Measurements from ENCODE around the gene CTRL. TPM values are rescaled to one million over a fixed set of nuclear protein-coding genes. Genes with fewer than 3 reads are reported as not detected.

CTRL gene
- total RNA-seq, 2 donors from 2014 or later, result 0.66 to 2.3 TPM

GRCh38 chr16:67969254-67970039 lies 37.8 kb upstream of the CTRL start:
- Mint-ChIP-seq H3K27ac (peak overlapping the region; percentile 75), H3K4me3 (peak overlapping the region; percentile 81), H3K36me3 (ENCODE audit: low read depth) (no peaks in the 10 kb centered on the region), H3K27me3 (ENCODE audit: insufficient read depth) (peaks cover 15% of the 10 kb centered on the region), H3K9me3 (no peaks in the 10 kb centered on the region), H3K4me1 (peaks cover 21% of the 10 kb centered on the region)
- TF ChIP-seq, protein P1, sequence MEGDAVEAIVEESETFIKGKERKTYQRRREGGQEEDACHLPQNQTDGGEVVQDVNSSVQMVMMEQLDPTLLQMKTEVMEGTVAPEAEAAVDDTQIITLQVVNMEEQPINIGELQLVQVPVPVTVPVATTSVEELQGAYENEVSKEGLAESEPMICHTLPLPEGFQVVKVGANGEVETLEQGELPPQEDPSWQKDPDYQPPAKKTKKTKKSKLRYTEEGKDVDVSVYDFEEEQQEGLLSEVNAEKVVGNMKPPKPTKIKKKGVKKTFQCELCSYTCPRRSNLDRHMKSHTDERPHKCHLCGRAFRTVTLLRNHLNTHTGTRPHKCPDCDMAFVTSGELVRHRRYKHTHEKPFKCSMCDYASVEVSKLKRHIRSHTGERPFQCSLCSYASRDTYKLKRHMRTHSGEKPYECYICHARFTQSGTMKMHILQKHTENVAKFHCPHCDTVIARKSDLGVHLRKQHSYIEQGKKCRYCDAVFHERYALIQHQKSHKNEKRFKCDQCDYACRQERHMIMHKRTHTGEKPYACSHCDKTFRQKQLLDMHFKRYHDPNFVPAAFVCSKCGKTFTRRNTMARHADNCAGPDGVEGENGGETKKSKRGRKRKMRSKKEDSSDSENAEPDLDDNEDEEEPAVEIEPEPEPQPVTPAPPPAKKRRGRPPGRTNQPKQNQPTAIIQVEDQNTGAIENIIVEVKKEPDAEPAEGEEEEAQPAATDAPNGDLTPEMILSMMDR (conservative IDR thresholded peaks at IDR 0.05), result peak; percentile 10
- 72 to 86% methylated on average over 26 to 38 of the region's 40 CpGs for WGBS, 2 experiments (ENCODE audit: insufficient coverage in 1 of 2, insufficient read length in 1 of 2)
- no peak overlapping the region for H3K9ac ChIP-seq (ENCODE audit: extremely low read depth, low read length, poor library complexity, severe bottlenecking)
- DNase-seq, result peak; percentile 90
- H3K9me3 ChIP-seq (ENCODE audit: control insufficient read depth, low read length), result no peaks in the 10 kb centered on the region
- no peak overlapping the region for H3K4me3 ChIP-seq (ENCODE audit: low read length)
- H3K27me3 ChIP-seq (ENCODE audit: control insufficient read depth, insufficient read depth, low read length, poor library complexity, severe bottlenecking), result no peaks in the 10 kb centered on the region
- H3K27ac ChIP-seq (ENCODE audit: low read depth, low read length), result no peak overlapping the region
- peaks cover 15% of the 10 kb centered on the region for H3K4me1 ChIP-seq (ENCODE audit: control insufficient read depth, insufficient read depth, low read length)
- H3K36me3 ChIP-seq (ENCODE audit: control insufficient read depth, insufficient read depth, low read length), result peaks cover 3% of the 10 kb centered on the region

GRCh38 chr16:67968400-67969253 lies 37.0 kb upstream of the CTRL start, which contains the start of gene SLC12A4:
TSS of gene SLC12A4 (minus strand) at chr16:67968637. CDS start at chr16:67968553, 84 bp downstream.
- WGBS, 2 experiments (ENCODE audit: insufficient coverage in 1 of 2, insufficient read length in 1 of 2), result 17 to 40% methylated on average over 26 to 77 of the region's 78 CpGs
- H3K27ac ChIP-seq (ENCODE audit: low read depth, low read length), result no peak within 1 kb of the TSS
- Mint-ChIP-seq H3K4me1 (peaks cover 21% of the 10 kb centered on the region), H3K9me3 (no peaks in the 10 kb centered on the region), H3K27me3 (ENCODE audit: insufficient read depth) (peaks cover 15% of the 10 kb centered on the region), H3K4me3 (peak within 1 kb of the TSS; percentile 81), H3K36me3 (ENCODE audit: low read depth) (no peaks in the 10 kb centered on the region), H3K27ac (peak within 1 kb of the TSS; percentile 81)
- peak within 1 kb of the TSS; percentile 95 for H3K4me3 ChIP-seq (ENCODE audit: low read length)
- H3K4me1 ChIP-seq (ENCODE audit: control insufficient read depth, insufficient read depth, low read length), result peaks cover 16% of the 10 kb centered on the region
- peak; percentile 94 for DNase-seq
- H3K27me3 ChIP-seq (ENCODE audit: control insufficient read depth, insufficient read depth, low read length, poor library complexity, severe bottlenecking), result no peaks in the 10 kb centered on the region
- peak within 1 kb of the TSS; percentile 76 for H3K9ac ChIP-seq (ENCODE audit: extremely low read depth, low read length, poor library complexity, severe bottlenecking)
- peaks cover 6% of the 10 kb centered on the region for H3K36me3 ChIP-seq (ENCODE audit: control insufficient read depth, insufficient read depth, low read length)
- H3K9me3 ChIP-seq (ENCODE audit: control insufficient read depth, low read length), result no peaks in the 10 kb centered on the region
- TF ChIP-seq, protein P1 (conservative IDR thresholded peaks at IDR 0.05), result no peak

- TF ChIP-seq, protein P1 (conservative IDR thresholded peaks at IDR 0.05), result no peak
- peaks cover 16% of the 10 kb centered on the region for H3K4me1 ChIP-seq (ENCODE audit: control insufficient read depth, insufficient read depth, low read length)
- no peaks in the 10 kb centered on the region for H3K27me3 ChIP-seq (ENCODE audit: control insufficient read depth, insufficient read depth, low read length, poor library complexity, severe bottlenecking)
- H3K9me3 ChIP-seq (ENCODE audit: control insufficient read depth, low read length), result no peaks in the 10 kb centered on the region
- peaks cover 2% of the 10 kb centered on the region for H3K36me3 Mint-ChIP-seq (ENCODE audit: low read depth)
- H3K4me3 Mint-ChIP-seq, result peak overlapping the region; percentile 81
- H3K27me3 Mint-ChIP-seq (ENCODE audit: insufficient read depth), result peaks cover 15% of the 10 kb centered on the region
- no peaks in the 10 kb centered on the region for H3K9me3 Mint-ChIP-seq
- peak overlapping the region; percentile 76 for H3K9ac ChIP-seq (ENCODE audit: extremely low read depth, low read length, poor library complexity, severe bottlenecking)
- H3K4me1 Mint-ChIP-seq, result peaks cover 21% of the 10 kb centered on the region
- WGBS, 2 experiments (ENCODE audit: insufficient coverage in 1 of 2, insufficient read length in 1 of 2), result 2% methylated on average over 28 to 45 of the region's 45 CpGs
- no peak overlapping the region for H3K27ac ChIP-seq (ENCODE audit: low read depth, low read length)
- H3K4me3 ChIP-seq (ENCODE audit: low read length), result peak overlapping the region; percentile 95
- peak; percentile 67 for DNase-seq
- H3K36me3 ChIP-seq (ENCODE audit: control insufficient read depth, insufficient read depth, low read length), result peaks cover 9% of the 10 kb centered on the region
- H3K27ac Mint-ChIP-seq, result peak overlapping the region; percentile 81
These were observed 36.3 kb upstream of the CTRL start for GRCh38 chr16:67967958-67968399.
